ENCODE results near the gene MAP3K10.

- TF ChIP-seq CTCF (IDR thresholded peaks at IDR 0.05; ENCODE audit: low read length) (no peak), EZH2phosphoT487 (IDR thresholded peaks at IDR 0.05; ENCODE audit: low read length) (no peak)
Measured at GRCh38 chr19:40239415-40240226, 48.4 kb downstream of the MAP3K10 start.

All from MM.1S (cell line).